ENCODE measurements around the gene GSX1. TPM values are rescaled to one million over a fixed set of nuclear protein-coding genes. Genes with fewer than 3 reads are reported as not detected.
"Not testable (repeated sequence)": the region's sequence is repeated elsewhere in the genome, so short reads cannot be mapped to it uniquely, and the experiment has no call there.

Gene GSX1
- total and polyA plus RNA-seq, 2 of the 4 experiments (the other 2 are of a cell fraction), result not detected

GRCh38 chr13:27748143-27748542, 44.1 kb upstream of the GSX1 start:
- H4K8ac ChIP-seq (ENCODE audit: low read depth in 2 of 2, low read length in 2 of 2); intact Hi-C loops (cut with micrococcal nuclease); H2AK5ac ChIP-seq (ENCODE audit: low read depth, low read length); H3K23ac ChIP-seq (ENCODE audit: low read depth, low read length); H2AFZ ChIP-seq (replicated peaks; ENCODE audit: low read length, poor library complexity); H3K9me3 ChIP-seq (ENCODE audit: control insufficient read depth, insufficient read depth, low read length); H3K27ac ChIP-seq (ENCODE audit: insufficient read depth, low read length); H2BK120ac ChIP-seq (ENCODE audit: low read depth, low read length); H3K9ac ChIP-seq (ENCODE audit: low read depth, low read length); H3K4ac ChIP-seq (ENCODE audit: low read depth, low read length); H3K27me3 ChIP-seq (ENCODE audit: control insufficient read depth, insufficient read depth, low read length); ATAC-seq (ENCODE audit: low read depth); H4K5ac ChIP-seq (ENCODE audit: low read depth, low read length); H2BK5ac ChIP-seq (ENCODE audit: low read depth, low read length, poor library complexity, severe bottlenecking); CTCF ChIA-PET; H3K79me1 ChIP-seq (ENCODE audit: low read depth in 1 of 2, low read length in 2 of 2); H3K4me2 ChIP-seq (ENCODE audit: low read depth, low read length); H4K20me1 ChIP-seq (ENCODE audit: insufficient read depth, low read length); POLR2A ChIA-PET (ENCODE audit: unreplicated experiment); H3K36me3 ChIP-seq (ENCODE audit: control insufficient read depth, insufficient read depth, low read length); H3K14ac ChIP-seq (replicated peaks; ENCODE audit: low read depth, low read length); DNase-seq; dilution Hi-C loops (cut with HindIII; ENCODE audit: low sequenced_read_pairs, unreplicated experiment); H3K4me3 ChIP-seq (ENCODE audit: insufficient read depth, low read depth, low read length); H3K9me1 ChIP-seq (ENCODE audit: insufficient read depth, low read length); H3K4me1 ChIP-seq (ENCODE audit: control insufficient read depth, insufficient read depth, low read length); in situ Hi-C loops (cut with MboI; ENCODE audit: low sequenced_read_pairs); BruUV-seq (replicated peaks); H2AK9ac ChIP-seq (replicated peaks; ENCODE audit: low read depth, low read length, poor library complexity); H2BK20ac ChIP-seq (ENCODE audit: low read depth, low read length); H2BK15ac ChIP-seq (ENCODE audit: low read depth, low read length); H3K18ac ChIP-seq (ENCODE audit: low read depth, low read length); H4K91ac ChIP-seq (ENCODE audit: insufficient read depth, low read depth, low read length); H3K56ac ChIP-seq (ENCODE audit: extremely low read depth, insufficient read depth, low read length): not testable (repeated sequence)
- WGBS, 2 experiments (ENCODE audit: extremely low coverage in 2 of 2, insufficient read length in 1 of 2), result 73% methylated on average over 5 of the region's 21 CpGs; no CpG with 5 or more reads in 1 of the 2 experiments

All from IMR-90 (cell line).